IgD-negative memory B cell (primary cell): Measurements from ENCODE around the gene TMPRSS12. TPM values are rescaled to one million over a fixed set of nuclear protein-coding genes. Genes with fewer than 3 reads are reported as not detected.
"Not testable (repeated sequence)": the region's sequence is repeated elsewhere in the genome, so short reads cannot be mapped to it uniquely, and the experiment has no call there.

Experiments used
- H3K27ac Mint-ChIP-seq, 3 donors: one replicate each; pipeline ENCODE4 v1.8.0; 2020 to 2022; ENCODE audit warnings: mild to moderate bottlenecking in 3 of 3, mixed read lengths in 3 of 3, moderate library complexity in 1 of 3
- H3K27me3 Mint-ChIP-seq: one replicate; pipeline ENCODE4 v1.8.0; 2021; ENCODE audit warnings: mixed read lengths
- H3K36me3 Mint-ChIP-seq: one replicate; pipeline ENCODE4 v1.8.0; 2020; ENCODE audit warnings: mild to moderate bottlenecking, mixed read lengths
- H3K4me1 Mint-ChIP-seq, 3 donors: one replicate each; pipeline ENCODE4 v1.8.0; 2020 to 2022; ENCODE audit warnings: mixed read lengths in 3 of 3, mild to moderate bottlenecking in 1 of 3
- H3K4me3 Mint-ChIP-seq, 4 donors: one replicate each; pipeline ENCODE4 v1.8.0; 2020 to 2022; ENCODE audit warnings: mild to moderate bottlenecking in 4 of 4, mixed read lengths in 4 of 4, moderate library complexity in 3 of 4
- H3K9me3 Mint-ChIP-seq, 3 donors: one replicate each; pipeline ENCODE4 v1.8.0; 2020 to 2021; ENCODE audit warnings: mixed read lengths in 3 of 3, mild to moderate bottlenecking in 1 of 3
- polyA plus RNA-seq: library from polyadenylated mRNA; unstranded; fragments of 300-500 nt; fragmentation: Illumina TruSeq; gene quantifications from one replicate; pipeline ENCODE4 v1.2.3, GENCODE V29; 2021

The TMPRSS12 gene
- polyA plus RNA-seq, 1 donor from 2014 or later = not detected

GRCh38 chr12:50840809-50841487 lies 1.8 kb upstream of the TMPRSS12 start:
- Mint-ChIP-seq H3K4me1 (no peaks in the 10 kb centered on the region), H3K9me3 (peaks cover 2 to 10% (median 8%) of the 10 kb centered on the region in 3 donors), H3K36me3 (peaks cover 4% of the 10 kb centered on the region), H3K27ac (no peak overlapping the region), H3K27me3 (peaks cover 4% of the 10 kb centered on the region), H3K4me3 (no peak overlapping the region)

GRCh38 chr12:50841716-50842531 lies 802 bp upstream of the TMPRSS12 start:
- peaks cover 2% of the 10 kb centered on the region for H3K36me3 Mint-ChIP-seq
- no peak overlapping the region for H3K27ac Mint-ChIP-seq
- H3K4me1 Mint-ChIP-seq = no peaks in the 10 kb centered on the region

GRCh38 chr12:50845021-50845647 lies 2.4 kb downstream of the TMPRSS12 start:
- Mint-ChIP-seq H3K4me3 (no peak overlapping the region), H3K27ac (no peak overlapping the region), H3K9me3 (peaks cover 2 to 10% (median 8%) of the 10 kb centered on the region in 3 donors)

More at GRCh38 chr12:50841716-50842531, 802 bp upstream of the TMPRSS12 start:
- H3K4me3 Mint-ChIP-seq = no peak overlapping the region
- peaks cover 2 to 10% (median 8%) of the 10 kb centered on the region in 3 donors for H3K9me3 Mint-ChIP-seq
- H3K27me3 Mint-ChIP-seq = peaks cover 4% of the 10 kb centered on the region

GRCh38 chr12:50848963-50849362 lies 6.2 kb downstream of the TMPRSS12 start:
- H3K4me3 Mint-ChIP-seq = peak overlapping the region in 1 of 4 donors; percentile 18
- H3K9me3 Mint-ChIP-seq = peaks cover 0 to 2% (median 0%) of the 10 kb centered on the region in 3 donors
- H3K4me1 Mint-ChIP-seq = no peaks in the 10 kb centered on the region
- H3K27ac Mint-ChIP-seq = no peak overlapping the region
- H3K36me3 Mint-ChIP-seq = no peaks in the 10 kb centered on the region
- peaks cover 4% of the 10 kb centered on the region for H3K27me3 Mint-ChIP-seq

More at GRCh38 chr12:50845021-50845647, 2.4 kb downstream of the TMPRSS12 start:
- Mint-ChIP-seq H3K36me3 (peaks cover 2% of the 10 kb centered on the region), H3K27me3 (peaks cover 3% of the 10 kb centered on the region), H3K4me1 (no peaks in the 10 kb centered on the region)

- not testable (repeated sequence) for H3K9me3 Mint-ChIP-seq, H3K36me3 Mint-ChIP-seq, H3K27me3 Mint-ChIP-seq, H3K4me1 Mint-ChIP-seq, H3K4me3 Mint-ChIP-seq, H3K27ac Mint-ChIP-seq
These were observed 12.5 kb downstream of the TMPRSS12 start for GRCh38 chr12:50855218-50855617.

GRCh38 chr12:50855679-50856078 lies 13.0 kb downstream of the TMPRSS12 start:
- not testable (repeated sequence) for H3K27ac Mint-ChIP-seq, H3K4me3 Mint-ChIP-seq, H3K36me3 Mint-ChIP-seq, H3K27me3 Mint-ChIP-seq, H3K4me1 Mint-ChIP-seq, H3K9me3 Mint-ChIP-seq

GRCh38 chr12:50859621-50860310 lies 17.0 kb downstream of the TMPRSS12 start:
- H3K27ac Mint-ChIP-seq = no peak overlapping the region
- H3K9me3 Mint-ChIP-seq = peaks cover 0 to 4% (median 4%) of the 10 kb centered on the region in 3 donors
- H3K4me1 Mint-ChIP-seq = no peaks in the 10 kb centered on the region
- H3K36me3 Mint-ChIP-seq = no peaks in the 10 kb centered on the region
- no peaks in the 10 kb centered on the region for H3K27me3 Mint-ChIP-seq
- no peak overlapping the region for H3K4me3 Mint-ChIP-seq

GRCh38 chr12:50862316-50862715 lies 19.6 kb downstream of the TMPRSS12 start:
- Mint-ChIP-seq H3K9me3 (peaks cover 1 to 9% (median 7%) of the 10 kb centered on the region in 3 donors), H3K4me3 (no peak overlapping the region), H3K36me3 (peaks cover 2% of the 10 kb centered on the region), H3K27ac (no peak overlapping the region), H3K4me1 (peaks cover 0 to 1% (median 0%) of the 10 kb centered on the region in 3 donors), H3K27me3 (peaks cover 2% of the 10 kb centered on the region)

GRCh38 chr12:50865266-50865665 lies 22.5 kb downstream of the TMPRSS12 start:
- Mint-ChIP-seq H3K27ac (peak overlapping the region in 1 of 3 donors; percentile 77), H3K36me3 (peaks cover 3% of the 10 kb centered on the region), H3K9me3 (peaks cover 1 to 19% (median 10%) of the 10 kb centered on the region in 3 donors), H3K27me3 (peaks cover 4% of the 10 kb centered on the region), H3K4me1 (peaks cover 0 to 2% (median 1%) of the 10 kb centered on the region in 3 donors), H3K4me3 (no peak overlapping the region)

GRCh38 chr12:50868881-50869280 lies 26.2 kb downstream of the TMPRSS12 start:
- not testable (repeated sequence) for H3K36me3 Mint-ChIP-seq, H3K27ac Mint-ChIP-seq, H3K27me3 Mint-ChIP-seq, H3K4me3 Mint-ChIP-seq, H3K4me1 Mint-ChIP-seq
- H3K9me3 Mint-ChIP-seq = peaks cover 1 to 19% (median 10%) of the 10 kb centered on the region in 3 donors

- H3K9me3 Mint-ChIP-seq = peaks cover 0 to 7% (median 3%) of the 10 kb centered on the region in 3 donors
- H3K27me3 Mint-ChIP-seq = no peaks in the 10 kb centered on the region
- peaks cover 1% of the 10 kb centered on the region for H3K36me3 Mint-ChIP-seq
- peaks cover 5 to 11% (median 6%) of the 10 kb centered on the region in 3 donors for H3K4me1 Mint-ChIP-seq
- H3K27ac Mint-ChIP-seq = no peak overlapping the region
- no peak overlapping the region for H3K4me3 Mint-ChIP-seq
These were observed 39.8 kb downstream of the TMPRSS12 start for GRCh38 chr12:50882563-50882962.

GRCh38 chr12:50887191-50887590 lies 44.5 kb downstream of the TMPRSS12 start:
- Mint-ChIP-seq H3K27ac (no peak overlapping the region), H3K9me3 (peaks cover 0 to 5% (median 2%) of the 10 kb centered on the region in 3 donors), H3K27me3 (no peaks in the 10 kb centered on the region), H3K36me3 (no peaks in the 10 kb centered on the region), H3K4me3 (no peak overlapping the region), H3K4me1 (peaks cover 5 to 8% (median 6%) of the 10 kb centered on the region in 3 donors)

GRCh38 chr12:50888666-50889065 lies 45.9 kb downstream of the TMPRSS12 start:
- H3K27ac Mint-ChIP-seq = no peak overlapping the region
- no peak overlapping the region for H3K4me3 Mint-ChIP-seq
- peaks cover 8 to 11% (median 9%) of the 10 kb centered on the region in 3 donors for H3K4me1 Mint-ChIP-seq
- no peaks in the 10 kb centered on the region for H3K9me3 Mint-ChIP-seq
- H3K27me3 Mint-ChIP-seq = no peaks in the 10 kb centered on the region
- no peaks in the 10 kb centered on the region for H3K36me3 Mint-ChIP-seq

- Mint-ChIP-seq H3K27me3 (no peaks in the 10 kb centered on the region), H3K36me3 (no peaks in the 10 kb centered on the region), H3K9me3 (peaks cover 0 to 2% (median 0%) of the 10 kb centered on the region in 3 donors), H3K4me1 (peaks cover 5 to 7% (median 6%) of the 10 kb centered on the region in 3 donors), H3K4me3 (no peak overlapping the region), H3K27ac (no peak overlapping the region)
These were observed 51.5 kb downstream of the TMPRSS12 start for GRCh38 chr12:50894241-50894640.
